Endothelial cell of umbilical vein (primary cell): ENCODE data around the gene SLC26A2. TPM values are rescaled to one million over a fixed set of nuclear protein-coding genes. Genes with fewer than 3 reads are reported as not detected.

Source experiments
- BruUV-seq: library from RNA; stranded (reverse); fragments of 400-500 nt; replicated peaks from 2 replicates; lab custom pipeline; 2021; lab: Mats Ljungman, UMichigan
- CTCF ChIA-PET: fragments of 300-600, 350-600 bp; sonication (Branson Sonifier 250); formaldehyde crosslinking; loops from one replicate; lab custom pipeline; 2021; ENCODE audit warnings: antibody characterized with exemption, inconsistent platforms; lab: Charles Lee
- POLR2A ChIA-PET: fragments of 300-600, 350-600 bp; sonication (Branson Sonifier 250); formaldehyde crosslinking; loops from one replicate; lab custom pipeline; 2021; ENCODE audit warnings: antibody characterized with exemption, inconsistent platforms; lab: Charles Lee
- DNase-seq: peaks from one replicate; pipeline ENCODE4 v3.0.0-alpha.2; 2011; ENCODE audit warnings: low read depth, low spot score
- FAIRE-seq: peaks from 2 replicates; lab custom pipeline; 2011; peaks lifted over from hg19 to GRCh38; lab: Jason Lieb, UNC
- H2AFZ ChIP-seq: 2 replicates; pipeline ENCODE4 v1.6.0; 2012; ENCODE audit warnings: low read depth, low read length, control low read depth, inconsistent platforms
- H3K27ac ChIP-seq: 2 replicates; pipeline ENCODE4 v1.5.1; 2011; ENCODE audit warnings: low read depth, mild to moderate bottlenecking, control low read depth, low read length, moderate library complexity; ENCODE audit not compliant: insufficient read depth
- H3K27me3 ChIP-seq, 2 experiments: 2 replicates each; pipeline versions ENCODE4 v1.6.0 to v1.6.1; 2011; ENCODE audit warnings: low read length in 2 of 2, mixed read lengths in 1 of 2; ENCODE audit not compliant: control insufficient read depth in 2 of 2, insufficient read depth in 2 of 2
- H3K36me3 ChIP-seq, 2 experiments: 2 replicates in 1 of 2; 3 replicates in 1 of 2; pipeline ENCODE4 v1.5.1; 2011; ENCODE audit warnings: low read length in 2 of 2, mild to moderate bottlenecking in 1 of 2, moderate library complexity in 1 of 2; ENCODE audit not compliant: control insufficient read depth in 2 of 2, insufficient read depth in 2 of 2; ENCODE audit errors: extremely low read depth in 1 of 2
- H3K4me1 ChIP-seq: 3 replicates; pipeline ENCODE4 v1.5.1; 2011; ENCODE audit warnings: mild to moderate bottlenecking, low read length; ENCODE audit not compliant: control insufficient read depth, insufficient read depth; ENCODE audit errors: extremely low read depth
- H3K4me2 ChIP-seq: 2 replicates; pipeline ENCODE4 v1.6.1; 2011; ENCODE audit warnings: low read length, control low read depth, mixed read lengths; ENCODE audit not compliant: insufficient read depth
- H3K4me3 ChIP-seq, 3 experiments: fragments of 200-600 bp in 1 of 3; sonication (generic), shearing (Covaris generic) in 1 of 3; replicated peaks in 1 of 3; 2 replicates each; pipeline ENCODE4 v1.5.1; 2011 to 2016; ENCODE audit warnings: control low read depth in 3 of 3, low read length in 3 of 3, mild to moderate bottlenecking in 2 of 3, inconsistent platforms in 1 of 3, low read depth in 1 of 3, moderate library complexity in 1 of 3; ENCODE audit not compliant: insufficient read depth in 1 of 3
- H3K79me2 ChIP-seq: 2 replicates; pipeline ENCODE4 v1.6.0; 2012; ENCODE audit warnings: low read length, inconsistent platforms; ENCODE audit not compliant: control insufficient read depth, insufficient read depth
- H3K9ac ChIP-seq: replicated peaks from 2 replicates; pipeline ENCODE3; 2011; ENCODE audit warnings: low read length, control low read depth; ENCODE audit not compliant: insufficient read depth; ENCODE audit errors: extremely low read depth
- H3K9me1 ChIP-seq: replicated peaks from 3 replicates; pipeline ENCODE4 v1.6.0; 2011; ENCODE audit warnings: mild to moderate bottlenecking, low read length; ENCODE audit not compliant: control insufficient read depth, insufficient read depth; ENCODE audit errors: extremely low read depth
- H3K9me3 ChIP-seq: replicated peaks from 2 replicates; pipeline ENCODE4 v1.5.1; 2012; ENCODE audit warnings: low read length, inconsistent platforms; ENCODE audit not compliant: control insufficient read depth, insufficient read depth
- H4K20me1 ChIP-seq: replicated peaks from 2 replicates; pipeline ENCODE3; 2011; ENCODE audit warnings: mild to moderate bottlenecking, low read length; ENCODE audit not compliant: control insufficient read depth, insufficient read depth; ENCODE audit errors: extremely low read depth
- EZH2 ChIP-seq: IDR thresholded peaks from 2 replicates; pipeline ENCODE4 v1.6.1; 2012; ENCODE audit warnings: borderline replicate concordance, low read depth, mild to moderate bottlenecking, moderate library complexity, low read length, inconsistent platforms; ENCODE audit not compliant: severe bottlenecking
- FOS ChIP-seq: IDR thresholded peaks from 2 replicates; pipeline ENCODE4 v1.6.1; 2011; ENCODE audit warnings: mild to moderate bottlenecking, low read length, moderate library complexity, borderline replicate concordance; ENCODE audit not compliant: insufficient read depth
- GATA2 ChIP-seq: IDR thresholded peaks from 2 replicates; pipeline ENCODE4 v1.7.0; 2011; ENCODE audit warnings: low read depth, mild to moderate bottlenecking, moderate library complexity, mixed read lengths, low read length; ENCODE audit not compliant: insufficient read length, insufficient read depth
- JUN ChIP-seq: IDR thresholded peaks from 2 replicates; pipeline ENCODE4 v1.6.1; 2011; ENCODE audit warnings: borderline replicate concordance, low read depth; ENCODE audit not compliant: insufficient read length, insufficient read depth
- MYC ChIP-seq: IDR thresholded peaks from one replicate; pipeline ENCODE4 v1.6.1; 2011; ENCODE audit warnings: mild to moderate bottlenecking, low read depth, low read length
- POLR2A ChIP-seq: IDR thresholded peaks from 2 replicates; pipeline ENCODE4 v1.6.1; 2012; ENCODE audit warnings: low read depth, mild to moderate bottlenecking, control low read depth, low read length
- POLR2AphosphoS5 ChIP-seq: IDR thresholded peaks from 2 replicates; pipeline ENCODE4 v1.6.1; 2012; ENCODE audit warnings: low read depth, mild to moderate bottlenecking, control low read depth, low read length, moderate library complexity; ENCODE audit not compliant: insufficient read depth
- dilution Hi-C: fragments of 300-500 bp; cut with MboI; formaldehyde crosslinking; loops from one replicate; pipeline ENCODE4 v1.15.0; 2019; ENCODE audit warnings: low sequenced_read_pairs; ENCODE audit not compliant: extremely low pct_ligation_motif_present
- intact Hi-C: fragments of 100-400 bp; cut with micrococcal nuclease; formaldehyde crosslinking; loops from one replicate; pipeline ENCODE4 v1.10.0; 2022
- polyA plus RNA-seq, 4 experiments: library from polyadenylated mRNA; depleted of rRNA in 3 of 4; stranded (reverse) in 3 of 4; unstranded in 1 of 4; fragments of >200 nt; gene quantifications; 2 replicates each; pipeline versions ENCODE4 v1.2.1 to v1.2.3, GENCODE V29; 2011 to 2012; ENCODE audit warnings: missing spikeins in 1 of 4
- total RNA-seq: library from RNA; stranded (reverse); gene quantifications from 2 replicates; pipeline ENCODE4 v1.2.3, GENCODE V29; 2021
- TF ChIP-seq, protein P1 (sequence below): IDR thresholded peaks from 2 replicates; pipeline ENCODE4 v1.6.1; 2011; ENCODE audit not compliant: insufficient read depth, insufficient read length
- TF ChIP-seq, protein P2 (sequence below), 2 donors: IDR thresholded peaks; 1 replicate in 1 of 2; 2 replicates in 1 of 2; pipeline ENCODE4 v1.5.1; 2011; ENCODE audit warnings: low read length in 2 of 2, mild to moderate bottlenecking in 2 of 2, moderate library complexity in 2 of 2, control low read depth in 1 of 2, inconsistent platforms in 1 of 2, low read depth in 1 of 2; ENCODE audit not compliant: insufficient read depth in 1 of 2; ENCODE audit errors: extremely low read depth in 1 of 2

Gene SLC26A2
- total and polyA plus RNA-seq, 2 donors (not counting 3 experiments of a cell fraction or from before 2014, with no cell fraction given) = 5.9 to 16.8 TPM

DNA sequence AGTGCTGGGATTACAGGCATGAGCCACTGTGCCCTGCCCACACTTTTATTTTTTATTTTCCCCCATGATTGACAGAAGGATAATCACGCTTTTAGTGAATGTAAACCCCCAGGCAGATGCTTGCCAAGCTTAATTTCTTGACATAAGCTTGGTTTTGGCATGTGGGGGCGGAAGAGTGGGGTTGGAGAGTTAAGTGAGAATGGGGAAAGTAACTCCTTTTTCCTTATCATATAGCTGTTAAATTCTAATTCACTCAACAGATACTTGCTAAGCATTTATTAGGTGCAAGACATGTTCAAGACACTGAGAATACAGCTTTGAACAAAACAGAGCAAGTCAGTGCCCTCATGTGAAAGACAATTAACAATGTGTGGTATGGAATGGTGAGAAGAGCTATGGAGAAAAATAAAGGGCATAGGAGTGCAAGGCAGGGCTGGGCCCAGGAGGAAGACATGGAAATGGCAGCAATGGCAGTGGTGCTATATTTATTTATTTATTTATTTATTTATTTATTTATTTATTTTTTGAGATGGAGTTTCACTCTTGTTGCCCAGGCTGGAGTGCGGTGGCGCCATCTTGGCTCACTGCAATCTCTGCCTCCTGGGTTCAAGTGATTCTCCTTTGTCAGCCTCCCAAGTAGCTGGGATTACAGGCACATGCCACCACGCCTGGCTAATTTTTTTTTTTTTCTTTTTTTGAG lies 2.2 kb downstream of the SLC26A2 start:
- H3K36me3 ChIP-seq = no peaks in the 10 kb centered on the region
- CTCF ChIA-PET = interaction anchor here (0.9 to 13.6 kb wide), 24 partner anchors 8 to 326 kb away, joined by 3 to 421 read pairs (median 4); no protein-coding TSS in a partner anchor
- H3K9me1 ChIP-seq = no peaks in the 10 kb centered on the region
- no peak overlapping the region for H3K4me2 ChIP-seq
- POLR2A ChIA-PET = no interaction called here
- intact Hi-C loops = loop anchor here (1.0 kb wide), 4 partner anchors 28 to 256 kb away; no protein-coding TSS in a partner anchor
- no TSS peak for BruUV-seq
- peaks cover 21% of the 10 kb centered on the region for H3K4me1 ChIP-seq
- no peak overlapping the region for H3K27ac ChIP-seq
- no peak overlapping the region for H3K4me3 ChIP-seq
- no peaks in the 10 kb centered on the region for H4K20me1 ChIP-seq
- H2AFZ ChIP-seq = no peak overlapping the region
- H3K79me2 ChIP-seq = no peaks in the 10 kb centered on the region
- TF ChIP-seq FOS = no peak
- TF ChIP-seq, protein P1, sequence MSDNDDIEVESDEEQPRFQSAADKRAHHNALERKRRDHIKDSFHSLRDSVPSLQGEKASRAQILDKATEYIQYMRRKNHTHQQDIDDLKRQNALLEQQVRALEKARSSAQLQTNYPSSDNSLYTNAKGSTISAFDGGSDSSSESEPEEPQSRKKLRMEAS = no peak
- TF ChIP-seq JUN = no peak
- no peak for TF ChIP-seq GATA2
- no peak for TF ChIP-seq MYC
- TF ChIP-seq EZH2 = no peak
- no peak for TF ChIP-seq POLR2A
- dilution Hi-C loops = no loop called here
- H3K27me3 ChIP-seq = no peaks in the 10 kb centered on the region
- H3K9me3 ChIP-seq = no peaks in the 10 kb centered on the region
- no peak for DNase-seq
- no peak for FAIRE-seq
- H3K9ac ChIP-seq = no peak overlapping the region

DNA sequence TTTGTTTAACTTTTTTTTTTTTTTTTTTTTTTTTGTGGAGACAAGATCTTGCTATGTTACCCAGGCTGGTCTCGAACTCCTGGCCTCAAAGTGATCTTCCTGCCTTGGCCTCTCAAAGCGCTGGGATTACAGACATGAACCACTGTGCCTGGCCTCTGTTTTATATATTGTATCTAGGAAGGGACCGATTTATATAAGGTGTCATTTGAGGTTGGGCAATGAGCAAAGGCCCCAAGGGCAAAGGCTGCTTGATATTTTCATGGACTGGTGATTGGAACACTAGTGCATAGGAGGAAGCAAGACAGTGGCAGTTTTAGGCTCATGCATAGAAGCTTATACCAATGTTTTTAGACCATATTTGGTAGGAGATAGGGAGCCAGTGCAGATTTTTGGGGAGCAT lies 3.2 kb downstream of the SLC26A2 start:
- dilution Hi-C loops = no loop called here
- intact Hi-C loops = no loop called here
- Histone ChIP-seq H3K4me2 (no peak overlapping the region), H3K9me1 (no peaks in the 10 kb centered on the region), H3K9ac (no peak overlapping the region), H3K27ac (no peak overlapping the region), H3K36me3 (no peaks in the 10 kb centered on the region), H3K27me3 (no peaks in the 10 kb centered on the region), H3K9me3 (no peaks in the 10 kb centered on the region), H2AFZ (no peak overlapping the region), H4K20me1 (no peaks in the 10 kb centered on the region), H3K4me1 (peaks cover 21% of the 10 kb centered on the region), H3K79me2 (no peaks in the 10 kb centered on the region), H3K4me3 (no peak overlapping the region)
- FAIRE-seq (no peak), DNase-seq (no peak)
- ChIA-PET POLR2A (no interaction called here), CTCF (interaction anchor here (0.9 to 13.6 kb wide), 7 partner anchors 23 to 128 kb away, joined by 3 to 421 read pairs (median 4); no protein-coding TSS in a partner anchor)
- BruUV-seq = no TSS peak
- TF ChIP-seq FOS = no peak
- TF ChIP-seq POLR2A = no peak
- no peak for TF ChIP-seq POLR2AphosphoS5
- TF ChIP-seq EZH2 = no peak
- TF ChIP-seq GATA2 = no peak
- TF ChIP-seq, protein P1 = no peak
- no peak for TF ChIP-seq JUN
- TF ChIP-seq, protein P2, sequence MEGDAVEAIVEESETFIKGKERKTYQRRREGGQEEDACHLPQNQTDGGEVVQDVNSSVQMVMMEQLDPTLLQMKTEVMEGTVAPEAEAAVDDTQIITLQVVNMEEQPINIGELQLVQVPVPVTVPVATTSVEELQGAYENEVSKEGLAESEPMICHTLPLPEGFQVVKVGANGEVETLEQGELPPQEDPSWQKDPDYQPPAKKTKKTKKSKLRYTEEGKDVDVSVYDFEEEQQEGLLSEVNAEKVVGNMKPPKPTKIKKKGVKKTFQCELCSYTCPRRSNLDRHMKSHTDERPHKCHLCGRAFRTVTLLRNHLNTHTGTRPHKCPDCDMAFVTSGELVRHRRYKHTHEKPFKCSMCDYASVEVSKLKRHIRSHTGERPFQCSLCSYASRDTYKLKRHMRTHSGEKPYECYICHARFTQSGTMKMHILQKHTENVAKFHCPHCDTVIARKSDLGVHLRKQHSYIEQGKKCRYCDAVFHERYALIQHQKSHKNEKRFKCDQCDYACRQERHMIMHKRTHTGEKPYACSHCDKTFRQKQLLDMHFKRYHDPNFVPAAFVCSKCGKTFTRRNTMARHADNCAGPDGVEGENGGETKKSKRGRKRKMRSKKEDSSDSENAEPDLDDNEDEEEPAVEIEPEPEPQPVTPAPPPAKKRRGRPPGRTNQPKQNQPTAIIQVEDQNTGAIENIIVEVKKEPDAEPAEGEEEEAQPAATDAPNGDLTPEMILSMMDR (IDR thresholded peaks at IDR 0.05; ENCODE audit: extremely low read depth in 1 of 2, insufficient read depth in 1 of 2, low read depth in 1 of 2, low read length in 2 of 2) = no peak
- no peak for TF ChIP-seq MYC
